IPS-18c (cell line): ENCODE results near the gene KLHL8.
"Not testable (repeated sequence)": the region's sequence is repeated elsewhere in the genome, so short reads cannot be mapped to it uniquely, and the experiment has no call there.

Source experiments
- H3K4me3 ChIP-seq: 2 replicates; pipeline ENCODE4 v1.7.0; 2013; ENCODE audit warnings: low read depth, mild to moderate bottlenecking, low read length, moderate library complexity; ENCODE audit not compliant: insufficient read depth
- H3K9me3 ChIP-seq: one replicate; pipeline ENCODE4 v1.6.1; 2013; ENCODE audit warnings: mild to moderate bottlenecking, low read length, moderate library complexity; ENCODE audit not compliant: control insufficient read depth, insufficient read depth

Gene KLHL8

GRCh38 chr4:87147116-87147515, 73.3 kb downstream of the KLHL8 start:
- no peak overlapping the region for H3K4me3 ChIP-seq
- no peaks in the 10 kb centered on the region for H3K9me3 ChIP-seq

GRCh38 chr4:87145934-87146333, 74.5 kb downstream of the KLHL8 start:
- not testable (repeated sequence) for H3K4me3 ChIP-seq, H3K9me3 ChIP-seq

- H3K4me3 ChIP-seq = no peak overlapping the region
- no peaks in the 10 kb centered on the region for H3K9me3 ChIP-seq
Observed at GRCh38 chr4:87144356-87144755, 76.1 kb downstream of the KLHL8 start.

GRCh38 chr4:87141428-87141827, 79.0 kb downstream of the KLHL8 start:
- H3K4me3 ChIP-seq = no peak overlapping the region
- no peaks in the 10 kb centered on the region for H3K9me3 ChIP-seq

- Histone ChIP-seq H3K9me3 (no peaks in the 10 kb centered on the region), H3K4me3 (no peak overlapping the region)
Observed at GRCh38 chr4:87134122-87134521, 86.3 kb downstream of the KLHL8 start.

DNA sequence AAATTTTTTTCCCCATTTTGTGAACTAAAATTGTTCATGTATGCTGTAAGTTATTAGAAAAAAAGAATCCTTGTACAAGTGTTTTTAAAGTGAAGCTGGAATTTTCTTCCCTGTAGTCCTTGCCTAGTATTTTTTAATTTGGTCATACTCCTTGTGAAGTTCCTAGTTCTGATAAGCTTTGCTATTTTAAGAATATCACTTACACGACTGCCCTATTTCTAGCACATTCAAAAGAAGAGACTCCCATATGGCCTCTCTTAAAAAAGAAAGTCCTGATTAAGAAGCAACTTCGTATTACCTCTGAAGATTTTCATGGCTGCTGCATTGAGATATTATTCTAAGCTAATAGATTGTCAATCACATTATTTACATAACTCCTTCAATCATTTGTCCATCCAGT, 87.2 kb downstream of the KLHL8 start:
- H3K9me3 ChIP-seq = no peaks in the 10 kb centered on the region

GRCh38 chr4:87132035-87132434, 88.4 kb downstream of the KLHL8 start:
- no peaks in the 10 kb centered on the region for H3K9me3 ChIP-seq

More for the DNA sequence above, 87.2 kb downstream of the KLHL8 start:
- H3K4me3 ChIP-seq = no peak overlapping the region

GRCh38 chr4:87130985-87131703, 89.3 kb downstream of the KLHL8 start:
- Histone ChIP-seq H3K4me3 (no peak overlapping the region), H3K9me3 (no peaks in the 10 kb centered on the region)

More at GRCh38 chr4:87132035-87132434, 88.4 kb downstream of the KLHL8 start:
- no peak overlapping the region for H3K4me3 ChIP-seq

DNA sequence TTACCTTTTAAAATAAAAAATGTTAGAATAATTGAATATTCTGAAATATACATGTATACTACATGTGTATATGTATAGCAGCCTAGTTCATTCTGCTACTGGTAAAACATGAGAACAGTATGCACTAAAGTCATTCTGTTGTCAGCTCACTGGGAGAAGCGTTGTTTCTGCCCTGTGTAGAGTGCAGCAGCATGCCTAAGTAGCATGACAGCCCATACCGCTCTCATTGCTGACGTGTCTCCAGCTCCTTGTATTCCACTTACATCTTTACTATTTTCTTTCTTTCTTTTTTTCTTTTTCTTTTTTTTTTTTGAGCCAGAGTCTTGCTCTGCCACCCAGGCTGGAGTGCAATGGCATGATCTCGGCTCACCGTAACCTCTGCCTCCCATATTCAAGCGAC, 90.7 kb downstream of the KLHL8 start:
- no peak overlapping the region for H3K4me3 ChIP-seq

DNA sequence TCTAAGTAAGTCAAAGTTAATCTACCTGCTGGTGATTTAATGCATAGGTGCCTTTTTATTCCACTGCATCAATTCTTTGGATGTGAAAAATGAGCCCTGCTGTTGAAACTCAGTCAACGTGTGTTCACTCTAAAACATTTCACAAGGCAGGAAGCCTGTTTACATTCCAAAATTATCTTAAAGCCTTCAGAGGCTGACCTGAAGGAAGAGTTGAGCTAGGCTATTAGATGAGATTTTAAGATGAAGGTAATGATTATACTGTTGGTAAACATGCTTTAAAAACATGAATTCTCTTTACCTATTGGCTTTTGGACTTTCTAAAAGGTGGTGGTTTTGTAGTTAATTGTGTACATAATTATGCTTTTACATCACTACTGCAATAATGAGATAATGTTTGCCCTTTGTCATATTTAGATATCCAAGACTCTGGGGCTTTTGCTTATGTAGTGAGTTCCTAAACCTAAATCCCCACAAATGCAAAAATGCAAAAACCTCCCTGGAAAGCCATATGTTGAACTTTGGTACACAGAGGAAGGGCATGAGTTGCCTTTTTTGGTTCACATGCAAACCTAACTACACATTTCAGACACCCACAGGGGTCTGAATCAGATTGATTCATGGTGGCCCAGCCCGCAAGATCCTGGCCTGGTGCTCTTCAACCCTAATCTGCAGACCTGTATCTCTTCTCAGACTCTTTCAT, 92.3 kb downstream of the KLHL8 start:
- H3K4me3 ChIP-seq = no peak overlapping the region
- H3K9me3 ChIP-seq = no peaks in the 10 kb centered on the region

More for the DNA sequence above, 90.7 kb downstream of the KLHL8 start:
- H3K9me3 ChIP-seq = no peaks in the 10 kb centered on the region

DNA sequence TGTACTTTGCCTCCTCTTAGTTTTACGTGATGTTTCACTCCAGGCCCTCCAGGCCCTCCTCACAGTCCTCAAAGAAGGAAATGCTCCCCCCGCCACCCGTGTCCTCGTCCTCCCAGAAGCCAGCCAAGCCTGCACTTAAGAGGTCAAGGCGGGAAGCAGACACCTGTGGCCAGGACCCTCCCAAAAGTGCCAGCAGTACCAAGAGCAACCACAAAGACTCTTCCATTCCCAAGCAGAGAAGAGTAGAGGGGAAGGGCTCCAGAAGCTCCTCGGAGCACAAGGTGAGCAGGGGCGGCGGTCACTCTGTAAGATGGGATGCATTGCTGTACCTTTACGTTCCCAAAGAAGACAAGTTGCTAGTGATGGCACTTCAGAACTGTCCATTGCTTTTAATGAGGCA, 94.4 kb downstream of the KLHL8 start:
- Histone ChIP-seq H3K9me3 (no peaks in the 10 kb centered on the region), H3K4me3 (no peak overlapping the region)

GRCh38 chr4:87122252-87122651, 98.2 kb downstream of the KLHL8 start:
- no peaks in the 10 kb centered on the region for H3K9me3 ChIP-seq
- no peak overlapping the region for H3K4me3 ChIP-seq

- Histone ChIP-seq H3K9me3 (no peaks in the 10 kb centered on the region), H3K4me3 (no peak overlapping the region)
Observed at GRCh38 chr4:87121341-87122065, 98.9 kb downstream of the KLHL8 start.

- Histone ChIP-seq H3K4me3 (no peak overlapping the region), H3K9me3 (no peaks in the 10 kb centered on the region)
Observed at GRCh38 chr4:87120411-87121162, 99.8 kb downstream of the KLHL8 start.

GRCh38 chr4:87120010-87120409, 100.4 kb downstream of the KLHL8 start:
- Histone ChIP-seq H3K9me3 (no peaks in the 10 kb centered on the region), H3K4me3 (no peak overlapping the region)

GRCh38 chr4:87118826-87119225, 101.6 kb downstream of the KLHL8 start:
- Histone ChIP-seq H3K9me3 (no peaks in the 10 kb centered on the region), H3K4me3 (no peak overlapping the region)

- Histone ChIP-seq H3K9me3 (no peaks in the 10 kb centered on the region), H3K4me3 (no peak overlapping the region)
Observed at GRCh38 chr4:87118421-87118820, 102.0 kb downstream of the KLHL8 start.
